ENCODE measurements around the gene CD248. TPM values are rescaled to one million over a fixed set of nuclear protein-coding genes. Genes with fewer than 3 reads are reported as not detected.
"Not testable (repeated sequence)": the region's sequence is repeated elsewhere in the genome, so short reads cannot be mapped to it uniquely, and the experiment has no call there.

CD248 gene
- total RNA-seq, 1 experiment from 2014 or later: 0.15 TPM

DNA sequence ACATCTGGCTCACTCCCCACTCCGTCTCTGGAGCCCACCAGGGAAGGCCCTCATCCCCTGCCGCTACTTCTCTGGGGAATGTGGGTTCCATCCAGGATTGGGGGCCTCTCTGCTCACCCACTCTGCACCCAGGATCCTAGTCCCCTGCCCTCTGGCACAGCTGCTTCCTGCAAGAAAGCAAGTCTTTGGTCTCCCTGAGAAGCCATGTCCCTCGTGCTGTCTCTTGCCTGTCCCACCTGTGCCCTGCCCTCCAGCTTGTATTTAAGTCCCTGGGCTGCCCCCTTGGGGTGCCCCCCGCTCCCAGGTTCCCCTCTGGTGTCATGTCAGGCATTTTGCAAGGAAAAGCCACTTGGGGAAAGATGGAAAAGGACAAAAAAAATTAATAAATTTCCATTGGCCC is 39.8 kb downstream of the CD248 start:
- ATAC-seq; in situ Hi-C loops (cut with HindIII; ENCODE audit: low pct_unique_long_range_greater_than_20kb, low sequenced_read_pairs); BruUV-seq (replicated peaks); H3K27me3 ChIP-seq (ENCODE audit: control insufficient read depth, insufficient read depth, low read length); intact Hi-C loops (cut with micrococcal nuclease; ENCODE audit: unreplicated experiment); DNase-seq (ENCODE audit: low read depth, low spot score); H3K36me3 ChIP-seq (ENCODE audit: control insufficient read depth, insufficient read depth, low read length); H3K9me3 ChIP-seq (ENCODE audit: control insufficient read depth, insufficient read depth, low read depth, low read length); H3K4me3 ChIP-seq (ENCODE audit: low read depth in 2 of 2, low read length in 2 of 2): not testable (repeated sequence)
- POLR2A ChIA-PET: interaction anchor here (0.5 to 1.3 kb wide), 2 partner anchors 12 to 362 kb away, joined by 6 to 14 read pairs; partner anchors contain the start of gene YIF1A
- Histone ChIP-seq H3K4me1 (ENCODE audit: control insufficient read depth, insufficient read depth, low read length) (peaks cover 23% of the 10 kb centered on the region), H3K27ac (ENCODE audit: low read length) (peak overlapping the region; percentile 63; the same call in 1 of the 2 replicates)
- CTCF ChIA-PET: interaction anchor here (0.5 to 0.6 kb wide), 2 partner anchors 16 to 1033 kb away, joined by 3 to 4 read pairs; no protein-coding TSS in a partner anchor

DNA sequence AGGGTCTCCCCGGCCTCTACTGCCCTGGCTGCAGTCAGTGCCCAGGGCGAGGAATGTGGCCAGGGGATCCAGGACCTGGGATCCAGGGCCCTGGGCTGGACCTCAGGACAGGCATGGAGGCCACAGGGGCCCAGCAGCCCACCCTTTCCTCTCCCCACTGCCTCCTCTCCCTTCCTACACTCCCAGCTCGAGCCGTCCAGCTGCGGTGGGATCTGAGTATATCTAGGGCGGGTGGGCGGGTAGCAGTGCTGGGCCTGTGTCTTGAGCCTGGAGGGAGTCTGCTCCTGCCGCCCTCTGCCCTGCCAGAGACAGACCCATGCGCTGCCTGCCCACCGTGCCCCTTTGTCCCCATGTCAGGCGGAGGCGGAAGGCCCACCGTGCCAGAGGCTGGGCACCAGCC is 40.2 kb downstream of the CD248 start:
- in situ Hi-C loops (cut with HindIII; ENCODE audit: low pct_unique_long_range_greater_than_20kb, low sequenced_read_pairs); DNase-seq (ENCODE audit: low read depth, low spot score); ATAC-seq; CTCF ChIA-PET; H3K9me3 ChIP-seq (ENCODE audit: control insufficient read depth, insufficient read depth, low read depth, low read length); H3K27ac ChIP-seq (ENCODE audit: low read length); H3K4me3 ChIP-seq (ENCODE audit: low read depth in 2 of 2, low read length in 2 of 2); H3K27me3 ChIP-seq (ENCODE audit: control insufficient read depth, insufficient read depth, low read length); BruUV-seq (replicated peaks); intact Hi-C loops (cut with micrococcal nuclease; ENCODE audit: unreplicated experiment): not testable (repeated sequence)
- peaks cover 20% of the 10 kb centered on the region for H3K4me1 ChIP-seq (ENCODE audit: control insufficient read depth, insufficient read depth, low read length)
- POLR2A ChIA-PET: interaction anchor here (1.3 kb wide), 1 partner anchor 12 kb away, joined by 6 read pairs; the partner anchor contains the start of gene YIF1A
- H3K36me3 ChIP-seq (ENCODE audit: control insufficient read depth, insufficient read depth, low read length): peaks cover 11% of the 10 kb centered on the region; the same call in 1 of the 2 replicates

DNA sequence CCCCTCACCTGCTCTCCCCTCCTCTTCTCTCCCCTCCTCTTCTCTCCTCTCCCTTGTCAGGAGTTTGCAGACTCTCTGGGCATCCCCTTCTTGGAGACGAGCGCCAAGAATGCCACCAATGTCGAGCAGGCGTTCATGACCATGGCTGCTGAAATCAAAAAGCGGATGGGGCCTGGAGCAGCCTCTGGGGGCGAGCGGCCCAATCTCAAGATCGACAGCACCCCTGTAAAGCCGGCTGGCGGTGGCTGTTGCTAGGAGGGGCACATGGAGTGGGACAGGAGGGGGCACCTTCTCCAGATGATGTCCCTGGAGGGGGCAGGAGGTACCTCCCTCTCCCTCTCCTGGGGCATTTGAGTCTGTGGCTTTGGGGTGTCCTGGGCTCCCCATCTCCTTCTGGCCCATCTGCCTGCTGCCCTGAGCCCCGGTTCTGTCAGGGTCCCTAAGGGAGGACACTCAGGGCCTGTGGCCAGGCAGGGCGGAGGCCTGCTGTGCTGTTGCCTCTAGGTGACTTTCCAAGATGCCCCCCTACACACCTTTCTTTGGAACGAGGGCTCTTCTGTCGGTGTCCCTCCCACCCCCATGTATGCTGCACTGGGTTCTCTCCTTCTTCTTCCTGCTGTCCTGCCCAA is 40.7 kb downstream of the CD248 start:
- CTCF ChIA-PET: no interaction called here
- Histone ChIP-seq H3K27me3 (ENCODE audit: control insufficient read depth, insufficient read depth, low read length) (no peaks in the 10 kb centered on the region), H3K36me3 (ENCODE audit: control insufficient read depth, insufficient read depth, low read length) (peaks cover 11% of the 10 kb centered on the region; the same call in 1 of the 2 replicates), H3K9me3 (ENCODE audit: control insufficient read depth, insufficient read depth, low read depth, low read length) (no peaks in the 10 kb centered on the region), H3K27ac (ENCODE audit: low read length) (no peak overlapping the region), H3K4me1 (ENCODE audit: control insufficient read depth, insufficient read depth, low read length) (peaks cover 17% of the 10 kb centered on the region), H3K4me3 (ENCODE audit: low read depth in 2 of 2, low read length in 2 of 2) (no peak overlapping the region)
- POLR2A ChIA-PET: no interaction called here
- in situ Hi-C loops (cut with HindIII; ENCODE audit: low pct_unique_long_range_greater_than_20kb, low sequenced_read_pairs): no loop called here
- intact Hi-C loops (cut with micrococcal nuclease; ENCODE audit: unreplicated experiment): no loop called here
- BruUV-seq (replicated peaks): TSS peak; percentile 20
- DNase-seq (ENCODE audit: low read depth, low spot score) (no peak), ATAC-seq (no peak)
- TF ChIP-seq REST (IDR thresholded peaks at IDR 0.05; ENCODE audit: insufficient read depth in 1 of 2, low read depth in 2 of 2, low read length in 1 of 2): no peak
- no peak for TF ChIP-seq SIN3A (IDR thresholded peaks at IDR 0.05; ENCODE audit: borderline replicate concordance, insufficient read depth, low read depth, low read length)
- no peak for TF ChIP-seq CTCF (IDR thresholded peaks at IDR 0.05)
- TF ChIP-seq POLR2AphosphoS5 (IDR thresholded peaks at IDR 0.05; ENCODE audit: low read depth, low read length): no peak
- TF ChIP-seq TCF7L2 (IDR thresholded peaks at IDR 0.05; ENCODE audit: low read depth, low read length): no peak

Data from Panc1 (cell line).